HepG2 (cell line): ENCODE results near the gene NELFB. TPM values are rescaled to one million over a fixed set of nuclear protein-coding genes. Genes with fewer than 3 reads are reported as not detected.

ENCODE experiments used
- ATRX ChIP-seq: sonication (generic); formaldehyde crosslinking; IDR thresholded peaks from 2 replicates; pipeline ENCODE4 v1.4.0; 2020; ENCODE audit warnings: missing genetic modification reagents, borderline replicate concordance
- CCDC6 ChIP-seq: sonication (generic); formaldehyde crosslinking; IDR thresholded peaks from 2 replicates; pipeline ENCODE4 v1.8.1; 2022; ENCODE audit warnings: mild to moderate bottlenecking, missing genetic modification reagents, moderate library complexity
- FOXP4 ChIP-seq: sonication (generic); formaldehyde crosslinking; IDR thresholded peaks from 2 replicates; pipeline ENCODE4 v1.4.0; 2020; ENCODE audit warnings: missing genetic modification reagents
- IRF2 ChIP-seq: IDR thresholded peaks from 2 replicates; pipeline ENCODE4 v1.6.1; 2018; ENCODE audit warnings: missing genetic modification reagents, missing compliant biosample characterization
- JUND ChIP-seq: sonication (generic); formaldehyde crosslinking; IDR thresholded peaks from 2 replicates; pipeline ENCODE4 v1.8.0; 2022; ENCODE audit warnings: mild to moderate bottlenecking, missing genetic modification reagents
- MTA1 ChIP-seq: sonication (generic); formaldehyde crosslinking; IDR thresholded peaks from 2 replicates; pipeline ENCODE4 v1.4.0; 2020; ENCODE audit warnings: missing genetic modification reagents, mild to moderate bottlenecking, borderline replicate concordance
- PAWR ChIP-seq: sonication (generic); formaldehyde crosslinking; IDR thresholded peaks from 2 replicates; pipeline ENCODE4 v1.4.0; 2020; ENCODE audit warnings: missing genetic modification reagents, mild to moderate bottlenecking, borderline replicate concordance
- RORA ChIP-seq: sonication (generic); formaldehyde crosslinking; IDR thresholded peaks from 2 replicates; pipeline ENCODE4 v1.5.0; 2020; ENCODE audit warnings: mild to moderate bottlenecking, missing genetic modification reagents, moderate library complexity
- TAF1 ChIP-seq: sonication (generic); formaldehyde crosslinking; IDR thresholded peaks from 2 replicates; pipeline ENCODE4 v1.4.0; 2020; ENCODE audit warnings: missing genetic modification reagents
- TBX2 ChIP-seq: sonication (generic); formaldehyde crosslinking; IDR thresholded peaks from 2 replicates; pipeline ENCODE4 v1.5.0; 2020; ENCODE audit warnings: missing genetic modification reagents, mild to moderate bottlenecking, borderline replicate concordance
- TP53 ChIP-seq: sonication (generic); formaldehyde crosslinking; conservative IDR thresholded peaks from 2 replicates; pipeline ENCODE4 v1.4.0; 2020; ENCODE audit warnings: missing genetic modification reagents
- TSC22D2 ChIP-seq: sonication (generic); formaldehyde crosslinking; IDR thresholded peaks from 2 replicates; pipeline ENCODE4 v1.5.1; 2020; ENCODE audit warnings: missing genetic modification reagents, mild to moderate bottlenecking, borderline replicate concordance
- ZNF138 ChIP-seq: sonication (generic); formaldehyde crosslinking; IDR thresholded peaks from 2 replicates; pipeline ENCODE4 v1.5.0; 2020; ENCODE audit warnings: mild to moderate bottlenecking, low read depth, missing genetic modification reagents
- ZNF160 ChIP-seq: sonication (generic); formaldehyde crosslinking; IDR thresholded peaks from 2 replicates; pipeline ENCODE4 v1.8.0; 2022; ENCODE audit warnings: mild to moderate bottlenecking, inconsistent platforms, missing genetic modification reagents
- ZNF331 ChIP-seq: sonication (generic); formaldehyde crosslinking; IDR thresholded peaks from 2 replicates; pipeline ENCODE4 v1.4.0; 2020; ENCODE audit warnings: missing genetic modification reagents
- ZNF746 ChIP-seq: sonication (generic); formaldehyde crosslinking; IDR thresholded peaks from 2 replicates; pipeline ENCODE4 v1.8.0; 2022; ENCODE audit warnings: mild to moderate bottlenecking, missing genetic modification reagents
- ZNF75D ChIP-seq: sonication (generic); formaldehyde crosslinking; IDR thresholded peaks from 2 replicates; pipeline ENCODE4 v1.8.1; 2023; ENCODE audit warnings: missing genetic modification reagents, mild to moderate bottlenecking, borderline replicate concordance
- ZNF761 ChIP-seq: sonication (generic); formaldehyde crosslinking; conservative IDR thresholded peaks from 2 replicates; pipeline ENCODE4 v1.4.0; 2020; ENCODE audit warnings: mild to moderate bottlenecking, missing genetic modification reagents
- ZNF850 ChIP-seq: sonication (generic); formaldehyde crosslinking; conservative IDR thresholded peaks from 2 replicates; pipeline ENCODE4 v1.9.0; 2021; ENCODE audit warnings: mild to moderate bottlenecking, missing genetic modification reagents
- ZNF878 ChIP-seq: sonication (generic); formaldehyde crosslinking; IDR thresholded peaks from 2 replicates; pipeline ENCODE4 v1.8.1; 2023; ENCODE audit warnings: mild to moderate bottlenecking, missing genetic modification reagents, moderate library complexity
- polyA plus RNA-seq, 8 experiments: library from polyadenylated mRNA; depleted of rRNA in 3 of 8; stranded (reverse) in 7 of 8; unstranded in 1 of 8; fragments of >200 nt; fragmentation: Illumina TruSeq in 4 of 8; extraction: Trizol in 4 of 8; gene quantifications; 2 replicates each; pipeline versions ENCODE4 v1.2.1 to v1.2.3, GENCODE V29; 2011 to 2016; ENCODE audit warnings: low read depth in 4 of 8, missing spikeins in 1 of 8, mixed read lengths in 1 of 8; ENCODE audit not compliant: insufficient read depth in 1 of 8
- total RNA-seq, 5 experiments: library from RNA; depleted of rRNA; stranded (reverse); fragments of >200 nt; fragmentation: Illumina TruSeq; extraction: Trizol; gene quantifications; 2 replicates each; pipeline ENCODE4 v1.2.3, GENCODE V29; 2016; ENCODE audit warnings: low read depth in 1 of 5
- TF ChIP-seq, protein P1 (sequence below): sonication (generic); formaldehyde crosslinking; IDR thresholded peaks from 2 replicates; pipeline ENCODE4 v1.4.0; 2020; ENCODE audit warnings: mild to moderate bottlenecking, missing genetic modification reagents
- TF ChIP-seq, protein P2 (sequence below): sonication (generic); formaldehyde crosslinking; IDR thresholded peaks from 2 replicates; pipeline ENCODE4 v1.4.0; 2020; ENCODE audit warnings: missing genetic modification reagents
- TF ChIP-seq, protein P3 (sequence below): sonication (generic); formaldehyde crosslinking; IDR thresholded peaks from 2 replicates; pipeline ENCODE4 v1.4.0; 2020; ENCODE audit warnings: missing genetic modification reagents, borderline replicate concordance

NELFB gene
- total and polyA plus RNA-seq, 2 of the 13 experiments (the other 11 are each of a cell fraction or from before 2014, with no cell fraction given): 26.5 to 45.8 TPM

GRCh38 chr9:137253717-137254623 lies 1.2 kb upstream of the NELFB start (continued):
- TF ChIP-seq PAWR (CRISPR knock-in tag) (0 out of 2 replicates have a peak, but pooled peaks have one; percentile 68), TSC22D2 (no peak), ATRX (CRISPR knock-in tag) (no peak), JUND (CRISPR knock-in tag) (no peak), TBX2 (CRISPR knock-in tag) (no peak), ZNF746 (no peak), MTA1 (no peak; the same call in 1 of the 2 replicates), ZNF75D (CRISPR knock-in tag) (no peak), ZNF160 (CRISPR knock-in tag) (no peak), ZNF331 (CRISPR knock-in tag) (0 out of 2 replicates have a peak, but pooled peaks have one; percentile 2), ZNF878 (CRISPR knock-in tag) (no peak), FOXP4 (CRISPR knock-in tag) (no peak), TAF1 (CRISPR knock-in tag) (no peak; the same call in 1 of the 2 replicates), TP53 (CRISPR knock-in tag) (no peak), CCDC6 (CRISPR knock-in tag) (no peak; the same call in 1 of the 2 replicates), IRF2 (CRISPR knock-in tag) (no peak), RORA (no peak), ZNF761 (CRISPR knock-in tag) (no peak; the same call in 1 of the 2 replicates), ZNF138 (CRISPR knock-in tag) (no peak), ZNF850 (no peak)
- TF ChIP-seq, protein P1, sequence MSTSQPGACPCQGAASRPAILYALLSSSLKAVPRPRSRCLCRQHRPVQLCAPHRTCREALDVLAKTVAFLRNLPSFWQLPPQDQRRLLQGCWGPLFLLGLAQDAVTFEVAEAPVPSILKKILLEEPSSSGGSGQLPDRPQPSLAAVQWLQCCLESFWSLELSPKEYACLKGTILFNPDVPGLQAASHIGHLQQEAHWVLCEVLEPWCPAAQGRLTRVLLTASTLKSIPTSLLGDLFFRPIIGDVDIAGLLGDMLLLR (CRISPR knock-in tag): 0 out of 2 replicates have a peak, but pooled peaks have one; percentile 32
- TF ChIP-seq, protein P2, sequence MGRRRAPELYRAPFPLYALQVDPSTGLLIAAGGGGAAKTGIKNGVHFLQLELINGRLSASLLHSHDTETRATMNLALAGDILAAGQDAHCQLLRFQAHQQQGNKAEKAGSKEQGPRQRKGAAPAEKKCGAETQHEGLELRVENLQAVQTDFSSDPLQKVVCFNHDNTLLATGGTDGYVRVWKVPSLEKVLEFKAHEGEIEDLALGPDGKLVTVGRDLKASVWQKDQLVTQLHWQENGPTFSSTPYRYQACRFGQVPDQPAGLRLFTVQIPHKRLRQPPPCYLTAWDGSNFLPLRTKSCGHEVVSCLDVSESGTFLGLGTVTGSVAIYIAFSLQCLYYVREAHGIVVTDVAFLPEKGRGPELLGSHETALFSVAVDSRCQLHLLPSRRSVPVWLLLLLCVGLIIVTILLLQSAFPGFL (CRISPR knock-in tag): no peak
- TF ChIP-seq, protein P3, sequence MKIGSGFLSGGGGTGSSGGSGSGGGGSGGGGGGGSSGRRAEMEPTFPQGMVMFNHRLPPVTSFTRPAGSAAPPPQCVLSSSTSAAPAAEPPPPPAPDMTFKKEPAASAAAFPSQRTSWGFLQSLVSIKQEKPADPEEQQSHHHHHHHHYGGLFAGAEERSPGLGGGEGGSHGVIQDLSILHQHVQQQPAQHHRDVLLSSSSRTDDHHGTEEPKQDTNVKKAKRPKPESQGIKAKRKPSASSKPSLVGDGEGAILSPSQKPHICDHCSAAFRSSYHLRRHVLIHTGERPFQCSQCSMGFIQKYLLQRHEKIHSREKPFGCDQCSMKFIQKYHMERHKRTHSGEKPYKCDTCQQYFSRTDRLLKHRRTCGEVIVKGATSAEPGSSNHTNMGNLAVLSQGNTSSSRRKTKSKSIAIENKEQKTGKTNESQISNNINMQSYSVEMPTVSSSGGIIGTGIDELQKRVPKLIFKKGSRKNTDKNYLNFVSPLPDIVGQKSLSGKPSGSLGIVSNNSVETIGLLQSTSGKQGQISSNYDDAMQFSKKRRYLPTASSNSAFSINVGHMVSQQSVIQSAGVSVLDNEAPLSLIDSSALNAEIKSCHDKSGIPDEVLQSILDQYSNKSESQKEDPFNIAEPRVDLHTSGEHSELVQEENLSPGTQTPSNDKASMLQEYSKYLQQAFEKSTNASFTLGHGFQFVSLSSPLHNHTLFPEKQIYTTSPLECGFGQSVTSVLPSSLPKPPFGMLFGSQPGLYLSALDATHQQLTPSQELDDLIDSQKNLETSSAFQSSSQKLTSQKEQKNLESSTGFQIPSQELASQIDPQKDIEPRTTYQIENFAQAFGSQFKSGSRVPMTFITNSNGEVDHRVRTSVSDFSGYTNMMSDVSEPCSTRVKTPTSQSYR: peak; percentile 34; the same call in 1 of the 2 replicates
